CD4-positive, alpha-beta T cell (primary cell): Measurements from ENCODE around the gene CCR5AS.

Experiments
- ATAC-seq: fragments of 200-7000 bp; cut with Tn5 transposase; one replicate; pipeline ENCODE4 v1.10.0; 2022; ENCODE audit warnings: mild to moderate bottlenecking; ENCODE audit not compliant: poor library complexity
- CTCF ChIA-PET: fragments of 350-600 bp; sonication (Branson Sonifier 250); formaldehyde crosslinking; loops from one replicate; lab custom pipeline; 2021; ENCODE audit warnings: antibody characterized with exemption, inconsistent platforms; lab: Charles Lee
- POLR2A ChIA-PET: fragments of 350-600 bp; sonication (Branson Sonifier 250); formaldehyde crosslinking; loops from one replicate; lab custom pipeline; 2021; ENCODE audit warnings: antibody characterized with exemption, inconsistent platforms; lab: Charles Lee
- DNase-seq, 14 experiments: peaks; one replicate each; pipeline ENCODE4 v3.0.0-alpha.2; 2013 to 2020; ENCODE audit warnings: mixed read lengths in 2 of 14
- H3K27ac ChIP-seq, 2 donors: one replicate each; pipeline versions ENCODE4 v1.5.1 to v1.7.0; 2013; ENCODE audit warnings: low read length in 2 of 2, low read depth in 1 of 2, mild to moderate bottlenecking in 1 of 2
- H3K27me3 ChIP-seq, 2 experiments: 1 replicate in 1 of 2; 2 replicates in 1 of 2; pipeline versions ENCODE4 v1.6.1 to v1.7.0; 2013; ENCODE audit warnings: low read length in 2 of 2, control low read depth in 1 of 2, mild to moderate bottlenecking in 1 of 2, moderate library complexity in 1 of 2; ENCODE audit not compliant: insufficient read depth in 2 of 2, control insufficient read depth in 1 of 2
- H3K36me3 ChIP-seq: one replicate; pipeline ENCODE4 v1.6.1; 2013; ENCODE audit warnings: low read length, control low read depth; ENCODE audit not compliant: insufficient read depth
- H3K4me1 ChIP-seq: one replicate; pipeline ENCODE4 v1.6.1; 2013; ENCODE audit warnings: low read length, control low read depth; ENCODE audit not compliant: insufficient read depth
- H3K4me3 ChIP-seq: one replicate; pipeline ENCODE4 v1.5.1; 2013; ENCODE audit warnings: mild to moderate bottlenecking, low read length, moderate library complexity
- H3K9me3 ChIP-seq, 2 experiments: 1 replicate in 1 of 2; 2 replicates in 1 of 2; pipeline versions ENCODE4 v1.6.1 to v1.7.0; 2013; ENCODE audit warnings: low read length in 2 of 2, mild to moderate bottlenecking in 2 of 2, control low read depth in 1 of 2, moderate library complexity in 1 of 2; ENCODE audit not compliant: control insufficient read depth in 1 of 2, insufficient read depth in 1 of 2
- H3K27ac Mint-ChIP-seq: one replicate; pipeline ENCODE4 v1.8.0; 2020; ENCODE audit warnings: mixed read lengths
- H3K27me3 Mint-ChIP-seq: one replicate; pipeline ENCODE4 v1.8.0; 2021; ENCODE audit warnings: mixed read lengths
- H3K36me3 Mint-ChIP-seq: one replicate; pipeline ENCODE4 v1.8.0; 2021; ENCODE audit warnings: low read depth, mixed read lengths
- H3K4me1 Mint-ChIP-seq: one replicate; pipeline ENCODE4 v1.8.0; 2021; ENCODE audit warnings: low read depth, mixed read lengths
- H3K4me3 Mint-ChIP-seq: one replicate; pipeline ENCODE4 v1.8.0; 2020; ENCODE audit warnings: mild to moderate bottlenecking, mixed read lengths
- H3K9me3 Mint-ChIP-seq: one replicate; pipeline ENCODE4 v1.8.0; 2020; ENCODE audit warnings: mixed read lengths
- intact Hi-C, 2 experiments: fragments of 100-400 bp; cut with DNase I in 1 of 2; cut with micrococcal nuclease in 1 of 2; formaldehyde crosslinking; loops; one replicate each; pipeline versions ENCODE4 v1.15.1 to v1.9.0; 2023 to 2025; cut with DNase I, micrococcal nuclease
- TF ChIP-seq, protein P1 (sequence below): fragments of 200-600 bp; IDR thresholded peaks from one replicate; pipeline ENCODE4 v1.8.0; 2022; ENCODE audit warnings: antibody characterized with exemption, mild to moderate bottlenecking

The CCR5AS gene

DNA sequence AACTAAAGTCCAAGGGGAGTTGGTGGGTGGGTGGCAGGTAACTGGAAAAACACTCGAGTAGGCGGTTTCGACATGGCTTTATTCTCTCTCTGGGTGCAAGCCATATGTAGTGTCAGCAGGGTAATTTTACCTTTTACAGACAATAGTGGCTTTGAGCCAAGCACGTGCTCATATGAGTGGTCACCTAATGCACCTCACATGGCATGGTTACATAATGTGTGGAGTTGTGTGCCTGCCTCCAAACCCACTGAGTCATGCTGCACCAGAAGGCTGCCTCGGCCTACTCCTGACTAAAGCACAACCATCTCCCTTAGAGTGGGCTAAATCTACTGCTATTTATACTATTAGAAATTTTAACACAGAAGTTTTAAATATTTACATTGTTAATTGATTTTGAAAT lies 16.7 kb upstream of the CCR5AS start:
- DNase-seq: no peak
- ChIA-PET CTCF (no interaction called here), POLR2A (no interaction called here)
- no peaks in the 10 kb centered on the region for H3K9me3 ChIP-seq
- H3K4me3 ChIP-seq: no peak overlapping the region
- no peak overlapping the region for H3K4me3 Mint-ChIP-seq
- H3K27ac ChIP-seq: no peak overlapping the region
- H3K27ac Mint-ChIP-seq: no peak overlapping the region
- H3K27me3 ChIP-seq: no peaks in the 10 kb centered on the region
- peaks cover 5% of the 10 kb centered on the region for H3K4me1 ChIP-seq
- H3K4me1 Mint-ChIP-seq: peaks cover 11% of the 10 kb centered on the region
- no peaks in the 10 kb centered on the region for H3K27me3 Mint-ChIP-seq
- intact Hi-C loops: no loop called here
- TF ChIP-seq, protein P1, sequence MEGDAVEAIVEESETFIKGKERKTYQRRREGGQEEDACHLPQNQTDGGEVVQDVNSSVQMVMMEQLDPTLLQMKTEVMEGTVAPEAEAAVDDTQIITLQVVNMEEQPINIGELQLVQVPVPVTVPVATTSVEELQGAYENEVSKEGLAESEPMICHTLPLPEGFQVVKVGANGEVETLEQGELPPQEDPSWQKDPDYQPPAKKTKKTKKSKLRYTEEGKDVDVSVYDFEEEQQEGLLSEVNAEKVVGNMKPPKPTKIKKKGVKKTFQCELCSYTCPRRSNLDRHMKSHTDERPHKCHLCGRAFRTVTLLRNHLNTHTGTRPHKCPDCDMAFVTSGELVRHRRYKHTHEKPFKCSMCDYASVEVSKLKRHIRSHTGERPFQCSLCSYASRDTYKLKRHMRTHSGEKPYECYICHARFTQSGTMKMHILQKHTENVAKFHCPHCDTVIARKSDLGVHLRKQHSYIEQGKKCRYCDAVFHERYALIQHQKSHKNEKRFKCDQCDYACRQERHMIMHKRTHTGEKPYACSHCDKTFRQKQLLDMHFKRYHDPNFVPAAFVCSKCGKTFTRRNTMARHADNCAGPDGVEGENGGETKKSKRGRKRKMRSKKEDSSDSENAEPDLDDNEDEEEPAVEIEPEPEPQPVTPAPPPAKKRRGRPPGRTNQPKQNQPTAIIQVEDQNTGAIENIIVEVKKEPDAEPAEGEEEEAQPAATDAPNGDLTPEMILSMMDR: no peak
- H3K36me3 Mint-ChIP-seq: no peaks in the 10 kb centered on the region
- no peaks in the 10 kb centered on the region for H3K36me3 ChIP-seq
- H3K9me3 Mint-ChIP-seq: no peaks in the 10 kb centered on the region
- ATAC-seq: no peak

DNA sequence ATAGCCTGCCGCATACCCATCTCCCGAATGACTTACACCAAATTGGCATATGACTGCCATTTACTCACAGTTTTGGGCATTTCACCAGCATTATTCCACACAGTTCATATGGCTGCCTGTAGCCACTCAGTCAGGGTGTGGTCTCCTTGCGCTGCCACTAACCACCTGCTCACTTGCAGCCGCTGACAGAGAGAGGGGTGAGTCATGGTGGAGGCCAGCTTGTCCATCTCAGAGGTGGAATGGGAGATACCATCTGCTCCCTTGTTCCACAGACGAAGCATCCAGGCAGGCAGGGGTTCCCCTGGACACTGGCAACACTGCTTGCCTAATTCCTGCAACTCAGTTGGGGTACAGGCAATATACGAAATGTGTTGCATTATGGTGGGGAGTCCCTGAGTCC lies 15.8 kb upstream of the CCR5AS start:
- peaks cover 11% of the 10 kb centered on the region for H3K4me1 Mint-ChIP-seq
- DNase-seq (no peak), ATAC-seq (no peak)
- TF ChIP-seq, protein P1: no peak
- intact Hi-C loops: no loop called here
- Histone ChIP-seq H3K36me3 (no peaks in the 10 kb centered on the region), H3K27ac (no peak overlapping the region), H3K4me1 (peaks cover 5% of the 10 kb centered on the region), H3K4me3 (no peak overlapping the region), H3K27me3 (no peaks in the 10 kb centered on the region), H3K9me3 (no peaks in the 10 kb centered on the region)
- ChIA-PET CTCF (no interaction called here), POLR2A (no interaction called here)
- H3K9me3 Mint-ChIP-seq: no peaks in the 10 kb centered on the region
- no peaks in the 10 kb centered on the region for H3K27me3 Mint-ChIP-seq
- H3K4me3 Mint-ChIP-seq: no peak overlapping the region
- H3K36me3 Mint-ChIP-seq: no peaks in the 10 kb centered on the region
- no peak overlapping the region for H3K27ac Mint-ChIP-seq

DNA sequence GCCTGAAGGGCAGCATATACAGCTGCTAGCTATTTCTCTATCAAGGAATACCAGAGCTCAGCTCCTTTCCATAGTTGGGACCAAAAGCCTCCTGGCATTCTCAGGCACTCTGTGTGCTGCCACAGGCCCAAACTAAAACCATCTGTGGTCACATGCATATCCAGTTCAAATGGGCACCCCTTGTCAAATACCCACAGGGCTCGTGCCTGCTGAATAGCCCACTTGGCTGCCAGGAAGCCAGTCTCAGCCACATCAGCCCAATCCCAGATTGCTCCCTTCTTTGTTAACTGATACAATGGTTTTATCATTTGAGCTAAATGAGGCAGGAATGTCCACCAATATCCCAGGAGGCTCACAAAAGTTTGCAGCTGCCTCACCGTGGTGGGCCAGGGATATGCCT lies 14.1 kb upstream of the CCR5AS start:
- Mint-ChIP-seq H3K27ac (no peak overlapping the region), H3K4me3 (no peak overlapping the region), H3K4me1 (no peaks in the 10 kb centered on the region), H3K36me3 (no peaks in the 10 kb centered on the region), H3K27me3 (no peaks in the 10 kb centered on the region), H3K9me3 (no peaks in the 10 kb centered on the region)
- DNase-seq (no peak), ATAC-seq (no peak)
- Histone ChIP-seq H3K4me1 (no peaks in the 10 kb centered on the region), H3K27me3 (no peaks in the 10 kb centered on the region), H3K9me3 (no peaks in the 10 kb centered on the region), H3K27ac (no peak overlapping the region), H3K36me3 (no peaks in the 10 kb centered on the region), H3K4me3 (no peak overlapping the region)
- ChIA-PET CTCF (no interaction called here), POLR2A (no interaction called here)
- intact Hi-C loops: no loop called here
- TF ChIP-seq, protein P1: no peak
